Upper lobe of left lung (tissue), 4 donors: ENCODE data around the gene TMIGD3.

Source experiments
- POLR2A ChIP-seq, 4 donors: fragments of 450-650 bp; IDR thresholded peaks; one replicate each; pipeline ENCODE4 v1.5.1; 2016 to 2017; ENCODE audit warnings: antibody characterized with exemption in 4 of 4, mild to moderate bottlenecking in 2 of 4
- TF ChIP-seq, protein P1 (sequence below), 6 experiments: fragments of 450-650 bp in 4 of 6; fragments of 200-600 bp in 2 of 6; sonication (generic) in 2 of 6; IDR thresholded peaks; one replicate each; pipeline ENCODE4 v1.5.1; 2016 to 2019; ENCODE audit warnings: antibody characterized with exemption in 6 of 6

DNA sequence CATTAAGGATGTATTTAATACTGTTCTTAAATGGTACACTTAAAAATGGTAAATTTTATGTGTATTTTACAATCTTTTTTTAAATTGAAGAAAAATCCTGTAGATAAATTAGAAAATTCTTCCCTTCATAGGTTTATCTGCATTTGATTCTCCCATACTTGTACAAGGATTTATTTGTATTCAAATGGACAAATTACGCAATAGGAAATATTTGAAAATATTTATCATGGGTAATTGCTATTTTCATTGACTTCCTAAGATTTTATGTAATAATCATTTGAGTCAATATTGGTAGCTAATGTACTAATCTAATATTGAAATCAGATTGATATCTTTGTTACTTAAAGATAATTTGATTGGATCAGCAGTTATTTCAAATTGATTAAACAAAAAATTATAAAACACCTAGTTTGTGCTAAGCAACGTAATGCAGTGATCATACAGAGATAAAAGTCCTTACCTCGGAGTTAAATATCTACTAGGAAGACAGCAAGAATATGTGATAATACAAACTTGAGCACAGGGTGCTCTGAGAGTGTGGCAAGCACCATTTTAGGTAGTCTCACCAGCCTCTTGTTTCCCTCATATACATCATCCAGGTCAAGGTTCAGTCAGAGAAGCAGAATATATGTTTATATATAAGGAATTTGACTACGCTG, 40.9 kb downstream of the TMIGD3 start:
- no peak for TF ChIP-seq POLR2A (IDR thresholded peaks at IDR 0.05)
- TF ChIP-seq, protein P1, sequence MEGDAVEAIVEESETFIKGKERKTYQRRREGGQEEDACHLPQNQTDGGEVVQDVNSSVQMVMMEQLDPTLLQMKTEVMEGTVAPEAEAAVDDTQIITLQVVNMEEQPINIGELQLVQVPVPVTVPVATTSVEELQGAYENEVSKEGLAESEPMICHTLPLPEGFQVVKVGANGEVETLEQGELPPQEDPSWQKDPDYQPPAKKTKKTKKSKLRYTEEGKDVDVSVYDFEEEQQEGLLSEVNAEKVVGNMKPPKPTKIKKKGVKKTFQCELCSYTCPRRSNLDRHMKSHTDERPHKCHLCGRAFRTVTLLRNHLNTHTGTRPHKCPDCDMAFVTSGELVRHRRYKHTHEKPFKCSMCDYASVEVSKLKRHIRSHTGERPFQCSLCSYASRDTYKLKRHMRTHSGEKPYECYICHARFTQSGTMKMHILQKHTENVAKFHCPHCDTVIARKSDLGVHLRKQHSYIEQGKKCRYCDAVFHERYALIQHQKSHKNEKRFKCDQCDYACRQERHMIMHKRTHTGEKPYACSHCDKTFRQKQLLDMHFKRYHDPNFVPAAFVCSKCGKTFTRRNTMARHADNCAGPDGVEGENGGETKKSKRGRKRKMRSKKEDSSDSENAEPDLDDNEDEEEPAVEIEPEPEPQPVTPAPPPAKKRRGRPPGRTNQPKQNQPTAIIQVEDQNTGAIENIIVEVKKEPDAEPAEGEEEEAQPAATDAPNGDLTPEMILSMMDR (IDR thresholded peaks at IDR 0.05) = no peak
